A673 (cell line): ENCODE data around the gene MINDY3. TPM values are rescaled to one million over a fixed set of nuclear protein-coding genes. Genes with fewer than 3 reads are reported as not detected.

Source experiments
- BruUV-seq: library from RNA; stranded (reverse); fragments of 400-500 nt; replicated peaks from 2 replicates; lab custom pipeline; 2021; lab: Mats Ljungman, UMichigan
- CTCF ChIA-PET: fragments of 300-600 bp; sonication (Branson Sonifier 250); formaldehyde crosslinking; loops from one replicate; lab custom pipeline; 2022; ENCODE audit warnings: antibody characterized with exemption; lab: Charles Lee
- POLR2A ChIA-PET: fragments of 300-600 bp; sonication (Branson Sonifier 250); formaldehyde crosslinking; loops from one replicate; lab custom pipeline; 2022; ENCODE audit warnings: antibody characterized with exemption; ENCODE audit not compliant: low non-redundant PET; lab: Charles Lee
- DNase-seq: peaks from one replicate; pipeline ENCODE4 v3.0.0-alpha.2; 2015; ENCODE audit warnings: low spot score
- H3K27ac ChIP-seq: fragments of 200-600 bp; sonication (generic); 2 replicates; pipeline ENCODE4 v1.5.1; 2016; ENCODE audit warnings: mixed run types, low read depth, mild to moderate bottlenecking, mixed read lengths, antibody characterized with exemption, low read length; ENCODE audit not compliant: poor library complexity, severe bottlenecking
- H3K27me3 ChIP-seq: fragments of 200-600 bp; sonication (generic); replicated peaks from 2 replicates; pipeline ENCODE4 v1.6.1; 2017; ENCODE audit warnings: mixed run types, low read depth, mild to moderate bottlenecking, mixed read lengths, antibody characterized with exemption, low read length; ENCODE audit not compliant: insufficient read depth, poor library complexity
- H3K36me3 ChIP-seq: fragments of 200-600 bp; sonication (generic); 2 replicates; pipeline ENCODE4 v1.6.1; 2016; ENCODE audit warnings: mixed run types, mild to moderate bottlenecking, mixed read lengths, antibody characterized with exemption, low read length; ENCODE audit not compliant: insufficient read depth, poor library complexity, severe bottlenecking
- H3K4me1 ChIP-seq: fragments of 200-600 bp; sonication (generic); 2 replicates; pipeline ENCODE4 v1.6.1; 2017; ENCODE audit warnings: mixed run types, mild to moderate bottlenecking, mixed read lengths, antibody characterized with exemption, low read length; ENCODE audit not compliant: insufficient read depth, poor library complexity, severe bottlenecking
- H3K4me3 ChIP-seq: fragments of 200-600 bp; sonication (generic); 2 replicates; pipeline ENCODE4 v1.5.1; 2016; ENCODE audit warnings: low read depth, mixed run types, mild to moderate bottlenecking, mixed read lengths, low read length; ENCODE audit not compliant: poor library complexity, severe bottlenecking
- H3K9me3 ChIP-seq: fragments of 200-600 bp; sonication (generic); 2 replicates; pipeline ENCODE4 v1.6.1; 2016; ENCODE audit warnings: mixed run types, low read depth, mild to moderate bottlenecking, mixed read lengths, antibody characterized with exemption, low read length; ENCODE audit not compliant: poor library complexity, severe bottlenecking
- CTCF ChIP-seq: fragments of 300-800, 200-600 bp; sonication (generic); conservative IDR thresholded peaks from 2 replicates; pipeline ENCODE4 v1.5.1; 2017; ENCODE audit warnings: low read depth, mild to moderate bottlenecking, antibody characterized with exemption, low read length, moderate library complexity, mixed read lengths
- EZH2 ChIP-seq: fragments of 200-600 bp; sonication (generic); IDR thresholded peaks from 2 replicates; pipeline ENCODE4 v1.6.1; 2017; ENCODE audit warnings: borderline replicate concordance, low read depth, mild to moderate bottlenecking, mixed read lengths, antibody characterized with exemption, low read length; ENCODE audit not compliant: poor library complexity, severe bottlenecking
- intact Hi-C: fragments of 100-400 bp; cut with micrococcal nuclease; formaldehyde crosslinking; loops from one replicate; pipeline ENCODE4 v1.10.0; 2022; ENCODE audit not compliant: unreplicated experiment
- total RNA-seq: library from RNA; stranded (reverse); gene quantifications from 2 replicates; pipeline ENCODE4 v1.2.3, GENCODE V29; 2021

The MINDY3 gene
- total RNA-seq, 1 experiment from 2014 or later, result 14.6 TPM

- no peak for DNase-seq
- no peak for TF ChIP-seq CTCF
- no peak for TF ChIP-seq EZH2
- CTCF ChIA-PET, result no interaction called here
- BruUV-seq, result no TSS peak
- Histone ChIP-seq H3K4me1 (no peaks in the 10 kb centered on the region), H3K27me3 (no peaks in the 10 kb centered on the region), H3K9me3 (no peaks in the 10 kb centered on the region), H3K27ac (no peak overlapping the region), H3K4me3 (no peak overlapping the region), H3K36me3 (no peaks in the 10 kb centered on the region)
- intact Hi-C loops, result loop anchor here (5.0 kb wide), 1 partner anchor 309 kb away; no protein-coding TSS in a partner anchor
- POLR2A ChIA-PET, result no interaction called here
Observed at GRCh38 chr10:15741581-15741980, 118.7 kb downstream of the MINDY3 start.

- Histone ChIP-seq H3K4me3 (no peak overlapping the region), H3K36me3 (no peaks in the 10 kb centered on the region), H3K9me3 (no peaks in the 10 kb centered on the region), H3K27ac (no peak overlapping the region), H3K27me3 (peaks cover 7% of the 10 kb centered on the region), H3K4me1 (no peaks in the 10 kb centered on the region)
- intact Hi-C loops, result loop anchor here (5.0 kb wide), 1 partner anchor 308 kb away; no protein-coding TSS in a partner anchor
- CTCF ChIA-PET, result interaction anchor here (0.7 kb wide), 1 partner anchor 50 kb away, joined by 3 read pairs; no protein-coding TSS in a partner anchor
- DNase-seq, result no peak
- TF ChIP-seq CTCF (no peak), EZH2 (no peak)
- POLR2A ChIA-PET, result no interaction called here
- no TSS peak for BruUV-seq
Observed at GRCh38 chr10:15740261-15740660, 120.0 kb downstream of the MINDY3 start.

- Histone ChIP-seq H3K4me3 (no peak overlapping the region), H3K27me3 (peaks cover 9% of the 10 kb centered on the region), H3K27ac (no peak overlapping the region), H3K36me3 (no peaks in the 10 kb centered on the region), H3K9me3 (no peaks in the 10 kb centered on the region), H3K4me1 (no peaks in the 10 kb centered on the region)
- ChIA-PET POLR2A (no interaction called here), CTCF (no interaction called here)
- intact Hi-C loops, result no loop called here
- DNase-seq, result no peak
- no TSS peak for BruUV-seq
- TF ChIP-seq EZH2 (no peak), CTCF (no peak)
Observed at GRCh38 chr10:15739254-15739970, 120.9 kb downstream of the MINDY3 start.
